Bronchial epithelial cell (primary cell): ENCODE results near the gene KLF4. TPM values are rescaled to one million over a fixed set of nuclear protein-coding genes. Genes with fewer than 3 reads are reported as not detected.
A peak's percentile ranks its signal among the peaks of the same experiment; 100 is the strongest.

Experiments used
- DNase-seq: peaks from one replicate; pipeline ENCODE4 v3.0.0-alpha.2; 2010; ENCODE audit warnings: low read depth
- FAIRE-seq: peaks from 2 replicates; lab custom pipeline; 2011; peaks lifted over from hg19 to GRCh38; lab: Jason Lieb, UNC
- H3K27me3 ChIP-seq: 2 replicates; pipeline ENCODE4 v1.5.1; 2011; ENCODE audit warnings: low read length; ENCODE audit not compliant: control insufficient read depth, insufficient read depth
- H3K36me3 ChIP-seq: 2 replicates; pipeline ENCODE4 v1.5.1; 2011; ENCODE audit warnings: low read length; ENCODE audit not compliant: control insufficient read depth, insufficient read depth
- H3K4me3 ChIP-seq: 2 replicates; pipeline ENCODE4 v1.5.1; 2011; ENCODE audit warnings: mild to moderate bottlenecking, low read depth, low read length, control low read depth
- total RNA-seq: library from RNA; depleted of rRNA; stranded (reverse); fragments of >200 nt; gene quantifications from 2 replicates; pipeline ENCODE4 v1.2.1, GENCODE V29; 2014
- TF ChIP-seq, protein P1 (sequence below): IDR thresholded peaks from 2 replicates; pipeline ENCODE4 v1.5.1; 2011; ENCODE audit warnings: mild to moderate bottlenecking, moderate library complexity, low read length, control low read depth, inconsistent platforms; ENCODE audit not compliant: insufficient read depth, severe bottlenecking

Gene KLF4
- total RNA-seq, 1 donor from 2014 or later, result 16.1 TPM

DNA sequence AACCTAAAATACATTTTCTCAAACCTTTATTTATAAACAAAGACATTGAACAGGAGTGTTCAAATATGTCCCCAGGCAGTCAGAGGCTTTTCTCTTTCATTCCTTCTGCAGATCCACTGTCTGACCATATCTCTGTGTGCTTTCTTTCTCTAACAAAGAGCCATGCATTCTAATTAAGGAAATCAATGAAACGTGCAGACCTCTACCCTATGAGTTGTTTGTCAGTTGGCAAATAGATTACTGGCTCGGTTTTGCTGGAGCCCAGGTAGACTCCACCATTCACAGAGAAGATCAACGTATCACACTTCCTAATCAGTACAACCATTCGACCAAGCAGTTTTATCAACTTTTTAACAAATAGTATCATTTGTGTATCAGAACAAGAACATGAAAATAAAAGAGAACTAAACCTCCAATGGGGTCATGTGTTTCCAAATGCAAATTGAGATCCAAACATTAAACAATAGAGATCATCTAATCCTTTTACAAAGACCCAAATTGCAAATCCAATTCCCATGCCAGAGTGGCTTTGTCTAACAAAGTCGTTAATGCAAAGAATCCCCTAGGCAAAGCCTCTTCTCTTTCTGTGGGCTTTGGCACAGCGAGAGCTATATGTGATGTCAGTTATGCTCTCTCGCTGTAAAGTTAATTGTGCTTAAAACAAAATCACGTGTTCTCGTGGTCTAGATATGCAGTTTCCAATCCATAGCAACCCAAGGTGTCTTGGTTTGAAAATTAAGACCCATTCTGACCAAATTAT lies 16.8 kb downstream of the KLF4 start:
- Histone ChIP-seq H3K4me3 (no peak overlapping the region), H3K36me3 (no peaks in the 10 kb centered on the region), H3K27me3 (no peaks in the 10 kb centered on the region)
- DNase-seq (no peak), FAIRE-seq (no peak)
- TF ChIP-seq, protein P1, sequence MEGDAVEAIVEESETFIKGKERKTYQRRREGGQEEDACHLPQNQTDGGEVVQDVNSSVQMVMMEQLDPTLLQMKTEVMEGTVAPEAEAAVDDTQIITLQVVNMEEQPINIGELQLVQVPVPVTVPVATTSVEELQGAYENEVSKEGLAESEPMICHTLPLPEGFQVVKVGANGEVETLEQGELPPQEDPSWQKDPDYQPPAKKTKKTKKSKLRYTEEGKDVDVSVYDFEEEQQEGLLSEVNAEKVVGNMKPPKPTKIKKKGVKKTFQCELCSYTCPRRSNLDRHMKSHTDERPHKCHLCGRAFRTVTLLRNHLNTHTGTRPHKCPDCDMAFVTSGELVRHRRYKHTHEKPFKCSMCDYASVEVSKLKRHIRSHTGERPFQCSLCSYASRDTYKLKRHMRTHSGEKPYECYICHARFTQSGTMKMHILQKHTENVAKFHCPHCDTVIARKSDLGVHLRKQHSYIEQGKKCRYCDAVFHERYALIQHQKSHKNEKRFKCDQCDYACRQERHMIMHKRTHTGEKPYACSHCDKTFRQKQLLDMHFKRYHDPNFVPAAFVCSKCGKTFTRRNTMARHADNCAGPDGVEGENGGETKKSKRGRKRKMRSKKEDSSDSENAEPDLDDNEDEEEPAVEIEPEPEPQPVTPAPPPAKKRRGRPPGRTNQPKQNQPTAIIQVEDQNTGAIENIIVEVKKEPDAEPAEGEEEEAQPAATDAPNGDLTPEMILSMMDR, result no peak

DNA sequence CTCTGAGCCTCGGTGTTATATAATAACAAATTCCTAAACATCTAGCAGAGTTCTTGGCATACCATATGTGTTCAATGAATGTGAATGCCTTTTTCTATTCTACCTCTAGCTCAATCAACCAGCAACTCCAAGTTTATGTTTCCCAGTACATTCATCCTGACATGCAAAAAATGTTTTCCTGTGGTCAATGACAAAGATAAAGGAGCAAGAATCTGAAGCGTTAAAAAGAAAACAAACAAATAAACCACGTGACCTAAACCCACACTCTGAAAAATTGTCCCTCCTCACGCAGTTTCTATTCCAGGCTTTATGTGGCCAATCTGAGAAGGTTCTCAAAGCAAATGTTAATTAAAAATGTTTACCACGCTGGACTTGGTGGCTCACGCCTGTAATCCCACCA lies 18.0 kb downstream of the KLF4 start:
- H3K36me3 ChIP-seq, result no peaks in the 10 kb centered on the region
- no peak overlapping the region for H3K4me3 ChIP-seq
- TF ChIP-seq, protein P1, result no peak
- no peak for FAIRE-seq
- no peaks in the 10 kb centered on the region for H3K27me3 ChIP-seq
- DNase-seq, result no peak

- FAIRE-seq (no peak), DNase-seq (no peak)
- TF ChIP-seq, protein P1, result no peak
- H3K4me3 ChIP-seq, result no peak overlapping the region
- no peaks in the 10 kb centered on the region for H3K27me3 ChIP-seq
- no peaks in the 10 kb centered on the region for H3K36me3 ChIP-seq
Measured at GRCh38 chr9:107467416-107467815, 22.2 kb downstream of the KLF4 start.

DNA sequence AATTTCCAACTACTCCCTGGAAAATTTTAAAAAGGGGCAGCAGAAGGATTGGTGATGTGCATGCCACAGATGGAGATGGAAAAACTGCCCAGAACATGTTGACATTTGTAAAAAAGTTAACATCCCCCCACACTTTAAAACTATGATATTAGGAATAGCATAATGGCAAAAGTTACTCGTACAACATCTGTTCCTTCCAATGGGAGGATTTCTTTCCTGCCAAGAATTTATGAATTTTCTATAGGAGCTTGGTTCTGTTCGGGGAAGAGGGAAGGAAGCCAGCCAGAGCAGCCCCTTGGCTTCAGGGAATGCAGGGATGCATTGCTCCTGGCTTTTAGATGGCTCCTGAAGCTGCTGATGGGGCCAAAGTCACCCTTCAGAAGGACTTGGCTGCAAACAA lies 22.7 kb downstream of the KLF4 start:
- no peaks in the 10 kb centered on the region for H3K27me3 ChIP-seq

GRCh38 chr9:107465467-107466451 lies 23.8 kb downstream of the KLF4 start:
- Histone ChIP-seq H3K4me3 (peak overlapping the region; percentile 54), H3K27me3 (no peaks in the 10 kb centered on the region), H3K36me3 (no peaks in the 10 kb centered on the region)
- DNase-seq (no peak), FAIRE-seq (no peak)
- TF ChIP-seq, protein P1, result peak; percentile 88

More for the DNA sequence above, 22.7 kb downstream of the KLF4 start:
- FAIRE-seq, result no peak
- Histone ChIP-seq H3K4me3 (no peak overlapping the region), H3K36me3 (no peaks in the 10 kb centered on the region)
- TF ChIP-seq, protein P1, result no peak
- no peak for DNase-seq
